ENCODE measurements around the gene ZNF326. TPM values are rescaled to one million over a fixed set of nuclear protein-coding genes. Genes with fewer than 3 reads are reported as not detected.

ZNF326 gene
- total and polyA plus RNA-seq, 2 of the 4 experiments (the other 2 are of a cell fraction) = 4.5 to 17.0 TPM

- Histone ChIP-seq H3K9me3 (ENCODE audit: control insufficient read depth, insufficient read depth, low read length) (no peaks in the 10 kb centered on the region), H3K14ac (replicated peaks; ENCODE audit: low read depth, low read length) (peak overlapping the region; percentile 54; the same call in 1 of the 2 replicates), H3K4me2 (ENCODE audit: low read depth, low read length) (no peak overlapping the region; the same call in 1 of the 2 replicates), H3K4me1 (ENCODE audit: control insufficient read depth, insufficient read depth, low read length) (peaks cover 13% of the 10 kb centered on the region), H3K9ac (ENCODE audit: low read depth, low read length) (no peak overlapping the region), H4K91ac (ENCODE audit: insufficient read depth, low read depth, low read length) (peak overlapping the region; percentile 64; the same call in 1 of the 2 replicates), H2AK9ac (replicated peaks; ENCODE audit: low read depth, low read length, poor library complexity) (no peak overlapping the region), H3K4me3 (ENCODE audit: insufficient read depth, low read depth, low read length) (no peak overlapping the region), H2BK15ac (ENCODE audit: low read depth, low read length) (peak overlapping the region; percentile 35; the same call in 2 of the 3 replicates), H3K27me3 (ENCODE audit: control insufficient read depth, insufficient read depth, low read length) (no peaks in the 10 kb centered on the region), H4K5ac (ENCODE audit: low read depth, low read length) (no peak overlapping the region), H3K36me3 (ENCODE audit: control insufficient read depth, insufficient read depth, low read length) (no peaks in the 10 kb centered on the region), H3K79me1 (ENCODE audit: low read depth in 1 of 2, low read length in 2 of 2) (no peaks in the 10 kb centered on the region), H3K27ac (ENCODE audit: insufficient read depth, low read length) (no peak overlapping the region), H2BK120ac (ENCODE audit: low read depth, low read length) (peak overlapping the region; percentile 72; the same call in 1 of the 2 replicates), H2AK5ac (ENCODE audit: low read depth, low read length) (no peak overlapping the region), H2BK20ac (ENCODE audit: low read depth, low read length) (peak overlapping the region; percentile 54; the same call in 1 of the 2 replicates), H2BK5ac (ENCODE audit: low read depth, low read length, poor library complexity, severe bottlenecking) (peak overlapping the region; percentile 72), H3K9me1 (ENCODE audit: insufficient read depth, low read length) (peaks cover 10% of the 10 kb centered on the region), H3K23ac (ENCODE audit: low read depth, low read length) (no peak overlapping the region), H2AFZ (replicated peaks; ENCODE audit: low read length, poor library complexity) (peak overlapping the region; percentile 74), H3K56ac (ENCODE audit: extremely low read depth, insufficient read depth, low read length) (no peak overlapping the region), H4K8ac (ENCODE audit: low read depth in 2 of 2, low read length in 2 of 2) (peak overlapping the region in 1 of 2 experiments; percentile 61; a peak in 2 of 4 replicates), H3K4ac (ENCODE audit: low read depth, low read length) (peak overlapping the region; percentile 52; the same call in 1 of the 2 replicates), H4K20me1 (ENCODE audit: insufficient read depth, low read length) (no peaks in the 10 kb centered on the region), H3K18ac (ENCODE audit: low read depth, low read length) (peak overlapping the region; percentile 10; the same call in 1 of the 2 replicates)
- POLR2A ChIA-PET (ENCODE audit: unreplicated experiment) = no interaction called here
- intact Hi-C loops (cut with micrococcal nuclease) (no loop called here), in situ Hi-C loops (cut with MboI; ENCODE audit: low sequenced_read_pairs) (no loop called here), dilution Hi-C loops (cut with HindIII; ENCODE audit: low sequenced_read_pairs, unreplicated experiment) (no loop called here)
- CTCF ChIA-PET = interaction anchor here (1.3 kb wide), 1 partner anchor 128 kb away, joined by 5 read pairs; no protein-coding TSS in a partner anchor
- ATAC-seq (ENCODE audit: low read depth) (peak; percentile 62), DNase-seq (peak; percentile 44)
- WGBS, 2 experiments (ENCODE audit: extremely low coverage in 2 of 2, insufficient read length in 1 of 2) = no CpG with 5 or more reads among the region's 1 CpG
- BruUV-seq (replicated peaks) = no TSS peak
- TF ChIP-seq MAFK (IDR thresholded peaks at IDR 0.05; ENCODE audit: low read depth, low read length) (no peak), NFE2L2 (IDR thresholded peaks at IDR 0.05; ENCODE audit: low read depth, low read length) (no peak), USF2 (IDR thresholded peaks at IDR 0.05; ENCODE audit: low read depth, low read length) (no peak), RFX5 (IDR thresholded peaks at IDR 0.05; ENCODE audit: low read depth, low read length) (no peak), FOS (IDR thresholded peaks at IDR 0.05; ENCODE audit: low read depth, low read length) (no peak), CEBPB (IDR thresholded peaks at IDR 0.05; ENCODE audit: low read depth, low read length) (no peak), POLR2A (IDR thresholded peaks at IDR 0.05; ENCODE audit: low read depth, low read length) (no peak), SMC3 (IDR thresholded peaks at IDR 0.05; ENCODE audit: low read depth, low read length) (no peak)
Observed at GRCh38 chr1:89971600-89971999, 23.3 kb upstream of the ZNF326 start.
